Fibroblast of lung (primary cell): ENCODE measurements around the gene PTGIS. TPM values are rescaled to one million over a fixed set of nuclear protein-coding genes. Genes with fewer than 3 reads are reported as not detected.

Experiments
- DNase-seq, 2 donors: peaks; one replicate each; pipeline versions ENCODE4 v3.0.0 to v3.0.0-alpha.2; 2010; ENCODE audit warnings: low read depth in 2 of 2
- H2AFZ ChIP-seq: 2 replicates; pipeline ENCODE4 v1.5.1; 2012; ENCODE audit warnings: low read length, control low read depth, inconsistent platforms
- H3K27ac ChIP-seq: 2 replicates; pipeline ENCODE4 v1.5.1; 2011; ENCODE audit warnings: low read length, control low read depth; ENCODE audit not compliant: insufficient read depth
- H3K27me3 ChIP-seq: 2 replicates; pipeline ENCODE4 v1.5.1; 2011; ENCODE audit warnings: mild to moderate bottlenecking, low read length; ENCODE audit not compliant: control insufficient read depth, insufficient read depth
- H3K36me3 ChIP-seq: 2 replicates; pipeline ENCODE4 v1.5.1; 2011; ENCODE audit warnings: low read length; ENCODE audit not compliant: control insufficient read depth, insufficient read depth
- H3K4me1 ChIP-seq: 2 replicates; pipeline ENCODE4 v1.5.1; 2011; ENCODE audit warnings: low read length; ENCODE audit not compliant: control insufficient read depth, insufficient read depth; ENCODE audit errors: extremely low read depth
- H3K4me2 ChIP-seq: 2 replicates; pipeline ENCODE4 v1.5.1; 2011; ENCODE audit warnings: low read length, control low read depth; ENCODE audit not compliant: insufficient read depth; ENCODE audit errors: extremely low read depth
- H3K4me3 ChIP-seq, 4 experiments: fragments of 200-600 bp in 1 of 4; sonication (generic) in 1 of 4; replicated peaks in 1 of 4; 2 replicates each; pipeline ENCODE4 v1.5.1; 2011 to 2016; ENCODE audit warnings: low read length in 4 of 4, low read depth in 3 of 4, mild to moderate bottlenecking in 3 of 4, control low read depth in 2 of 4, inconsistent platforms in 1 of 4, mixed read lengths in 1 of 4; ENCODE audit not compliant: insufficient read depth in 1 of 4; ENCODE audit errors: control extremely low read depth in 1 of 4
- H3K79me2 ChIP-seq: 2 replicates; pipeline ENCODE4 v1.5.1; 2012; ENCODE audit warnings: mild to moderate bottlenecking, low read length, inconsistent platforms; ENCODE audit not compliant: control insufficient read depth, insufficient read depth
- H3K9ac ChIP-seq: 2 replicates; pipeline ENCODE4 v1.5.1; 2011; ENCODE audit warnings: mild to moderate bottlenecking, low read length, control low read depth; ENCODE audit not compliant: insufficient read depth
- H3K9me3 ChIP-seq: 2 replicates; pipeline ENCODE4 v1.5.1; 2012; ENCODE audit warnings: low read depth, low read length; ENCODE audit not compliant: control insufficient read depth, insufficient read depth
- H4K20me1 ChIP-seq: 2 replicates; pipeline ENCODE4 v1.5.1; 2011; ENCODE audit warnings: low read length; ENCODE audit not compliant: control insufficient read depth, insufficient read depth; ENCODE audit errors: extremely low read depth
- CTCF ChIP-seq, 2 donors: IDR thresholded peaks in 1 of 2; conservative IDR thresholded peaks in 1 of 2; 1 replicate in 1 of 2; 2 replicates in 1 of 2; pipeline ENCODE4 v1.5.1; 2011 to 2012; ENCODE audit warnings: low read length in 2 of 2, control low read depth in 1 of 2, inconsistent platforms in 1 of 2, low read depth in 1 of 2, mild to moderate bottlenecking in 1 of 2
- EZH2 ChIP-seq: IDR thresholded peaks from 2 replicates; pipeline ENCODE4 v1.5.1; 2012; ENCODE audit warnings: low read length, control low read depth, mild to moderate bottlenecking; ENCODE audit errors: missing control alignments
- polyA plus RNA-seq, 2 donors: library from polyadenylated mRNA; depleted of rRNA in 1 of 2; stranded (reverse) in 1 of 2; unstranded in 1 of 2; fragments of >200 nt; gene quantifications; 2 replicates each; pipeline ENCODE4 v1.2.1, GENCODE V29; 2011 to 2012; ENCODE audit warnings: missing spikeins in 1 of 2
- total RNA-seq: library from RNA; depleted of rRNA; stranded (reverse); fragments of >200 nt; gene quantifications from 2 replicates; pipeline ENCODE4 v1.2.1, GENCODE V29; 2014

PTGIS gene
- total and polyA plus RNA-seq, 2 donors (not counting 1 experiment from before 2014, with no cell fraction given) = 6.8 to 41.5 TPM

- no peaks in the 10 kb centered on the region for H4K20me1 ChIP-seq
- H3K4me3 ChIP-seq = no peak overlapping the region
- no peaks in the 10 kb centered on the region for H3K4me1 ChIP-seq
- H2AFZ ChIP-seq = no peak overlapping the region
- DNase-seq = no peak
- H3K27me3 ChIP-seq = peaks cover 7% of the 10 kb centered on the region
- no peak overlapping the region for H3K27ac ChIP-seq
- H3K9ac ChIP-seq = no peak overlapping the region
- TF ChIP-seq CTCF (conservative IDR thresholded peaks at IDR 0.05 in 1 of 2, IDR thresholded peaks at IDR 0.05 in 1 of 2; ENCODE audit: low read depth in 1 of 2, low read length in 2 of 2) (no peak), EZH2 (no peak)
- H3K9me3 ChIP-seq = no peaks in the 10 kb centered on the region
- no peak overlapping the region for H3K4me2 ChIP-seq
- H3K36me3 ChIP-seq = no peaks in the 10 kb centered on the region
- no peaks in the 10 kb centered on the region for H3K79me2 ChIP-seq
These were observed 71.9 kb downstream of the PTGIS start for GRCh38 chr20:49496043-49496442.

- no peak overlapping the region for H3K27ac ChIP-seq
- H3K4me2 ChIP-seq = no peak overlapping the region
- no peaks in the 10 kb centered on the region for H3K79me2 ChIP-seq
- H3K9me3 ChIP-seq = no peaks in the 10 kb centered on the region
- no peaks in the 10 kb centered on the region for H3K36me3 ChIP-seq
- DNase-seq = no peak
- H3K4me1 ChIP-seq = no peaks in the 10 kb centered on the region
- H4K20me1 ChIP-seq = no peaks in the 10 kb centered on the region
- TF ChIP-seq CTCF (conservative IDR thresholded peaks at IDR 0.05 in 1 of 2, IDR thresholded peaks at IDR 0.05 in 1 of 2; ENCODE audit: low read depth in 1 of 2, low read length in 2 of 2) = no peak
- TF ChIP-seq EZH2 = no peak
- H2AFZ ChIP-seq = no peak overlapping the region
- H3K27me3 ChIP-seq = peaks cover 11% of the 10 kb centered on the region
- H3K4me3 ChIP-seq = no peak overlapping the region
- H3K9ac ChIP-seq = no peak overlapping the region
These were observed 77.2 kb downstream of the PTGIS start for GRCh38 chr20:49490689-49491088.

GRCh38 chr20:49489688-49490087 lies 78.2 kb downstream of the PTGIS start:
- H4K20me1 ChIP-seq = no peaks in the 10 kb centered on the region

More at GRCh38 chr20:49489688-49490087, 78.2 kb downstream of the PTGIS start:
- Histone ChIP-seq H3K79me2 (no peaks in the 10 kb centered on the region), H3K4me1 (no peaks in the 10 kb centered on the region), H3K9me3 (no peaks in the 10 kb centered on the region), H3K36me3 (no peaks in the 10 kb centered on the region), H3K9ac (no peak overlapping the region), H3K4me3 (no peak overlapping the region), H3K27me3 (peaks cover 14% of the 10 kb centered on the region), H3K27ac (no peak overlapping the region), H2AFZ (no peak overlapping the region), H3K4me2 (no peak overlapping the region)
- no peak for TF ChIP-seq EZH2
- no peak for TF ChIP-seq CTCF (conservative IDR thresholded peaks at IDR 0.05 in 1 of 2, IDR thresholded peaks at IDR 0.05 in 1 of 2; ENCODE audit: low read depth in 1 of 2, low read length in 2 of 2)
- no peak for DNase-seq
